IgD-negative memory B cell (primary cell): ENCODE results near the gene CDS1. TPM values are rescaled to one million over a fixed set of nuclear protein-coding genes. Genes with fewer than 3 reads are reported as not detected.
"Not testable (repeated sequence)": the region's sequence is repeated elsewhere in the genome, so short reads cannot be mapped to it uniquely, and the experiment has no call there.

Experiments
- H3K27ac Mint-ChIP-seq, 3 donors: one replicate each; pipeline ENCODE4 v1.8.0; 2020 to 2022; ENCODE audit warnings: mild to moderate bottlenecking in 3 of 3, mixed read lengths in 3 of 3, moderate library complexity in 1 of 3
- H3K27me3 Mint-ChIP-seq: one replicate; pipeline ENCODE4 v1.8.0; 2021; ENCODE audit warnings: mixed read lengths
- H3K36me3 Mint-ChIP-seq: one replicate; pipeline ENCODE4 v1.8.0; 2020; ENCODE audit warnings: mild to moderate bottlenecking, mixed read lengths
- H3K4me1 Mint-ChIP-seq, 3 donors: one replicate each; pipeline ENCODE4 v1.8.0; 2020 to 2022; ENCODE audit warnings: mixed read lengths in 3 of 3, mild to moderate bottlenecking in 1 of 3
- H3K4me3 Mint-ChIP-seq, 4 donors: one replicate each; pipeline ENCODE4 v1.8.0; 2020 to 2022; ENCODE audit warnings: mild to moderate bottlenecking in 4 of 4, mixed read lengths in 4 of 4, moderate library complexity in 3 of 4
- H3K9me3 Mint-ChIP-seq, 3 donors: one replicate each; pipeline ENCODE4 v1.8.0; 2020 to 2021; ENCODE audit warnings: mixed read lengths in 3 of 3, mild to moderate bottlenecking in 1 of 3
- polyA plus RNA-seq: library from polyadenylated mRNA; unstranded; fragments of 300-500 nt; fragmentation: Illumina TruSeq; gene quantifications from one replicate; pipeline ENCODE4 v1.2.3, GENCODE V29; 2021

Gene CDS1
- polyA plus RNA-seq, 1 donor from 2014 or later = not detected

DNA sequence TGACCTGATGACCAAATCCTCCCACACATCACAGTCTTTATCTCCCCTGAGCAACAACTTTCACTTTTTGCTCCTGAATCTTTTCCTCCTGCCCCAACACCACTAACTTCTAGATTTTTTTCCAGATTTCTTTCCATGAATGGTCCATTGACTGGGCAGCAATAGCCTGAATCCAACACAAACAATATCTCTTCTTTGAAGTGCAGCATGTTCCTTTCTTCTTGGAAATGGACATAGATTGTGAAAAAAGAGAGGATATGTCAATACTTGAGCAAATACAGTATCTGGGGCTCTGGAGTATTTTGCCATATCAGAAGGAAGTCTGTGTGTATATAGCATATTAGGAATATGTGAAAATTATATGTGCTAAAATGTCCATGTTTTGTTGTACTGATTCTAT is 55.2 kb downstream of the CDS1 start:
- no peak overlapping the region for H3K4me3 Mint-ChIP-seq
- no peaks in the 10 kb centered on the region for H3K27me3 Mint-ChIP-seq
- no peaks in the 10 kb centered on the region for H3K4me1 Mint-ChIP-seq
- H3K27ac Mint-ChIP-seq = no peak overlapping the region
- peaks cover 0 to 3% (median 3%) of the 10 kb centered on the region in 3 donors for H3K9me3 Mint-ChIP-seq
- H3K36me3 Mint-ChIP-seq = peaks cover 2% of the 10 kb centered on the region

DNA sequence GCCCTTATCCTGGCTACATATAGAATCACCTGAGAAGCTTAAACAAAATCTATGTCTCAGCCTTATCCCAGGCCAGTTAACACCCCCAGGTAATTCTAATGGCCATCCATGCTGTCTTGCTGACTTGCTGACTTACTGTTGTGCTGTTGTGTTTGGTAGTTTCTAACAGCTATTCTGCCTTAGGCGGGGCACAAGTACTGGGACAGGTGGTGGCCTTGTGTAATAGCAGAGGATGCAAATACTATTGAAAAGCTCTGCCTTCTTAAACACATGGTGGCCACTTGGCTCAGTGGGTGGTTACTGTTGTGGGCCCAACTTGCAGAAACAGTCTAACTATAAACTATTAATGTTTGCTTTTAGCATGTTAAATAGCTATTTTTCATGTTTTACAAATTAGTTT is 56.2 kb downstream of the CDS1 start:
- no peaks in the 10 kb centered on the region for H3K4me1 Mint-ChIP-seq
- peaks cover 2% of the 10 kb centered on the region for H3K36me3 Mint-ChIP-seq
- H3K27ac Mint-ChIP-seq = no peak overlapping the region
- peaks cover 0 to 3% (median 3%) of the 10 kb centered on the region in 3 donors for H3K9me3 Mint-ChIP-seq
- no peaks in the 10 kb centered on the region for H3K27me3 Mint-ChIP-seq
- H3K4me3 Mint-ChIP-seq = no peak overlapping the region

DNA sequence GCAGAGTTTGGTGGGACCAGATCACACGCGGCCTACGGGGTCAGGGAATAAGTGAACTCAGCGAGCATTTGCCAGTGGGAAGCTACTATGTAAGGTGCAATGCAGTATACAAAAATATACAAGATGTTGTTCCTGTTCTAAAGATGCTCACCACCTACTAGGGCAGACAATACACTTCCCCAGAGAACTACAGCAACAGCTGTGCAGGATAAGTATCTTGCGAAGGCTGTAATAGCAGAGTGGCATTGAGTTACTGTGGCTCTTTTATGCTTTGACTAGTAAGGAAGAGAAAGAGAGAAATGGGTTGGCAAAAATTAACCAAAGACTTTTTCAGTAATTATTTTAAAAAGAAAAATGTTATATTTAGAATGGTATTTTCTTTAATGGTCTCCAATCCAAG is 61.2 kb downstream of the CDS1 start:
- H3K9me3 Mint-ChIP-seq = no peaks in the 10 kb centered on the region
- H3K27ac Mint-ChIP-seq = no peak overlapping the region
- H3K27me3 Mint-ChIP-seq = no peaks in the 10 kb centered on the region
- H3K4me1 Mint-ChIP-seq = no peaks in the 10 kb centered on the region
- no peaks in the 10 kb centered on the region for H3K36me3 Mint-ChIP-seq
- no peak overlapping the region for H3K4me3 Mint-ChIP-seq

DNA sequence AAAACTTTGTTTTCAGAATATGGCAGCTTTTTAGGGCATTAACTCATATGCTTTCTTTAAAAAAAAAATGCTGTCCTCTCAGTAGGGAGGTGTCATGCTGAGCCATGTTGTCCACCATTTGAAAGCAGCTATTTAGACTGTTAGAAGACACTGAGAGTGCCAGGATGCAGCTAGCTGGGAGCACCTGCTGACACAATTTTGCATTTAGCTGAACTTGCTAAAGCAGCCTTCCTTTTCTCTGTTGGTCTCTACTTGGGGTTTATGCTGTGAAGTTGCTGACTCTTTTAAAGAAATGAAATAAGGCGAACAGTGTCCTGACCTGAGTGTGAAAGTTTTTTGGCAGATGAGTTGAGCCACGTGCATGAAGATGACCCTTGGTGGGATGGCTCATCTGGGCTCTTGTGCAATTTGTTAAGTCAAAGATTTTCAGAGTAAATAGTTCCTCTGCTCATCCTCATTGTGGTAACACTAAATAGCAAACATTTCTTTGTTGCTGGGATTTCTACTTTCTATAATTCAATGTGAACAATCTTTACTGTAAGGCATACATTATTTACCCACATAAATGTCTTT is 64.5 kb downstream of the CDS1 start:
- no peaks in the 10 kb centered on the region for H3K4me1 Mint-ChIP-seq
- H3K27me3 Mint-ChIP-seq = no peaks in the 10 kb centered on the region
- no peaks in the 10 kb centered on the region for H3K36me3 Mint-ChIP-seq
- H3K27ac Mint-ChIP-seq = no peak overlapping the region
- no peak overlapping the region for H3K4me3 Mint-ChIP-seq
- H3K9me3 Mint-ChIP-seq = no peaks in the 10 kb centered on the region

- H3K9me3 Mint-ChIP-seq = no peaks in the 10 kb centered on the region
- H3K27me3 Mint-ChIP-seq = no peaks in the 10 kb centered on the region
- H3K36me3 Mint-ChIP-seq = no peaks in the 10 kb centered on the region
- peak overlapping the region in 1 of 3 donors; percentile 28 for H3K27ac Mint-ChIP-seq
- no peak overlapping the region for H3K4me3 Mint-ChIP-seq
- H3K4me1 Mint-ChIP-seq = no peaks in the 10 kb centered on the region
These were observed 65.3 kb downstream of the CDS1 start for GRCh38 chr4:84648178-84648577.

DNA sequence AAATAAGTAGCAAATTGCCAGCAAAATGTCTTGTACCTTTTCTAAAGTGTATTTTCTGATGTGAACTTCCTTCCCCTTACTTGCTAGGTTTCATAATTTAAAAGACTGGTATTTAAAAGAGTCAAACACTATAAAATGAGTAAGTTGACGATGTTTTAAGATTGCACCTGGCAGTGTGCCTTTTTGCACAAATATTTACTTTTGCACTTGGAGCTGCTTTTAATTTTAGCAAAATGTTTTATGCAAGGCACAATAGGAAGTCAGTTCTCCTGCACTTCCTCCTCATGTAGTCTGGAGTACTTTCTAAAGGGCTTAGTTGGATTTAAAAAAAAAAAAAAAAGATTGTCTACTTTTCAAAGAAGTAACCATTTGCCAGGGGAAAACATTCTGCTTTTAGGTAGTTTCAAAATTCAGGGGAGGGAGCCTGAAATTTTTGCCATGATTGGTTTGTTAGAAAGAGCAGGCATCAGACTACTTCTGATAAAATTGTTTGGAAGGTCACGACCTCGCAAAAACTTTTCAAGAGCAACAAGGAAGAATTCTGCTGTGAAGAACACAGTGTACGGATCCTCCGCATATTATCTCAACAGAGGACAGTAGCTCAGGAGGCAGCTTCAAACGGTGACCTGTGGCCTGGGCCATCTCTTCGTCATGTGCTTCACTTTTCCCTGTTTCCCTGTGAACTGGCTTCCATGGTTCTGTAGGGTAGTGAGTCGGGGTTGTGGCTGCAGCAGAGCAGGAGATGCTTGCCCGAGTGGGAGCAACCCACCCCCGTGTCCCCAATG is 66.1 kb downstream of the CDS1 start:
- Mint-ChIP-seq H3K27me3 (no peaks in the 10 kb centered on the region), H3K4me3 (no peak overlapping the region), H3K4me1 (no peaks in the 10 kb centered on the region), H3K27ac (no peak overlapping the region), H3K9me3 (no peaks in the 10 kb centered on the region), H3K36me3 (no peaks in the 10 kb centered on the region)

- Mint-ChIP-seq H3K27me3 (peaks cover 2% of the 10 kb centered on the region), H3K9me3 (peaks cover 0 to 3% (median under 1%) of the 10 kb centered on the region in 3 donors), H3K36me3 (no peaks in the 10 kb centered on the region), H3K27ac (no peak overlapping the region), H3K4me3 (no peak overlapping the region), H3K4me1 (no peaks in the 10 kb centered on the region)
These were observed 68.6 kb downstream of the CDS1 start for GRCh38 chr4:84651499-84651898.

- Mint-ChIP-seq H3K9me3 (peaks cover 3 to 10% (median 6%) of the 10 kb centered on the region in 3 donors), H3K27ac (no peak overlapping the region), H3K4me1 (no peaks in the 10 kb centered on the region), H3K36me3 (no peaks in the 10 kb centered on the region), H3K27me3 (peaks cover 2% of the 10 kb centered on the region), H3K4me3 (no peak overlapping the region)
These were observed 69.6 kb downstream of the CDS1 start for GRCh38 chr4:84652478-84652877.

DNA sequence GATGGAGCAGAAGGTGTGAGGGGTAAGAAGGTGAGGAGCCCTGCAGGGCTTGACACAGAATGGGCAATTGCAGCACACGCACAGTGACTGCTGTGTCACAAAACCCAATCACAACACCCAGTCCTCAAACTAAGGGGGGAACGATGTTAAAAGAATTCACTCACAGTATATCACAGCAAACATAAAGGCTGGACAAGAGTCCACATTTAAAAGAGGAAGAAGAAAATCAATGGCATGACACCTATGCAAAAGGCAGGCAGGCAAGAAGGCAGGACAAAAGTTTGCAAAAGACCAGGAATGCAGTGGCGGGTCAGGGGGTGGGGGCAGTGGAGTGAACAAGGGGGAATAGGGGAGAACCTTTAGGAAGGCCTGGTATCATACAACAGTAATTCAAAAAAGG is 77.7 kb downstream of the CDS1 start:
- H3K9me3 Mint-ChIP-seq = peaks cover 8 to 10% (median 10%) of the 10 kb centered on the region in 3 donors
- no peaks in the 10 kb centered on the region for H3K36me3 Mint-ChIP-seq
- no peaks in the 10 kb centered on the region for H3K4me1 Mint-ChIP-seq
- no peak overlapping the region for H3K4me3 Mint-ChIP-seq
- no peak overlapping the region for H3K27ac Mint-ChIP-seq
- peaks cover 2% of the 10 kb centered on the region for H3K27me3 Mint-ChIP-seq

DNA sequence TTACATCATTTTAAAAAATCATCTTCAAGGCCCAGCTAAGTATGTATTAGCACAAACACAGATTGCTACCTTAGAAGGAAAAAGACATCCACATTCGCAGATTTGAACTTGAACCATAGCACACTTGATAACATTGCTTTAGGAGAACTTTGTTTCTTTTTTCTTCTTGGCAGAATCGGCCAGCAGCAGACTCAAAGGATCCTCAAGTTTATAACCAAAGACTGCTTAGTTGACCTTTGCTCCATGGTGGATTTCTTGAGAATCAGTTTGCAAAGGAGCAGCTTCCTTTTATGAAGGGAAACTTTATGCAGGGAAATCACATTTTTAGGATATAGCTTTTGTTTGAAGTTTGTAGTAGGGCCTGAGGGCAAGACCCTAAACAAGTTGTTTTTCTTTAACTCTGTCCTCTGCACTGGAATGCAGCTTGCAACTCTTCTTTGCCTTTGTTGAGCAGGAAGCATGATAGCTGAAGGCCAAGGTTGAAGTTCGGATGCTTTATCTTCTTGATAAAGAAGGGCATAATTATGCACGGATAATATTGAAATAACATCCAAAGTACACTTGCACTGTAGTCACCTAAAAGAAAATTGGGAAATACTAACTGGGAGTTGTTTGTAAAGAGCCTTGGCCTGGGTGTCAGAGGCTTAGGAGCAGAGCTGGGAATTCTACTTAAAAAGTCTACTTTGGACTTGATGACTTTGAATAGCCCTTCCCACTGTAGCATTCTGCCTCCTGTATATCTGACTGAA is 78.4 kb downstream of the CDS1 start:
- Mint-ChIP-seq H3K9me3 (peaks cover 9 to 10% (median 9%) of the 10 kb centered on the region in 3 donors), H3K27ac (no peak overlapping the region), H3K4me3 (no peak overlapping the region), H3K36me3 (no peaks in the 10 kb centered on the region), H3K27me3 (no peaks in the 10 kb centered on the region), H3K4me1 (no peaks in the 10 kb centered on the region)

GRCh38 chr4:84664767-84665166 is 81.8 kb downstream of the CDS1 start:
- H3K4me1 Mint-ChIP-seq, H3K27me3 Mint-ChIP-seq, H3K36me3 Mint-ChIP-seq, H3K4me3 Mint-ChIP-seq, H3K9me3 Mint-ChIP-seq, H3K27ac Mint-ChIP-seq: not testable (repeated sequence)

DNA sequence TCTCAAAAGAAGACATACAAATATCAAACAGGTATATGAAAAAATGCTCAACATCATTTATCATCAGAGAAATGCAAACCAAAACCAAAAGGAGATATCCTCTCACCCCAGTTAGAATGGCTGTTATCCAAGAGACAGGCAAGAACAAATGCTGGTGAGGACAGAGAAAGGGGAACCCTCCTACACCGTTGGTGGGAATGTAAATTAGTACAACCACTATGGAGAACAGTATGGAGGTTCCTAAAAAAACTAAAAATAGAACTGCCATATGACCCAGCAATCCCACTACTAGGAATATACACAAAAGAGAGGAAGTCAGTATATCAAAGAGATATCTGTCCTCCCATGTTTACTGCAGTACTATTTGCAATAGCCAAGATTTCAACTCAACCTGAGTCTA is 83.5 kb downstream of the CDS1 start:
- Mint-ChIP-seq H3K27me3 (peaks cover 2% of the 10 kb centered on the region), H3K4me1 (no peaks in the 10 kb centered on the region), H3K9me3 (peaks cover 0 to 5% (median 3%) of the 10 kb centered on the region in 3 donors), H3K36me3 (no peaks in the 10 kb centered on the region), H3K4me3 (no peak overlapping the region), H3K27ac (no peak overlapping the region)

DNA sequence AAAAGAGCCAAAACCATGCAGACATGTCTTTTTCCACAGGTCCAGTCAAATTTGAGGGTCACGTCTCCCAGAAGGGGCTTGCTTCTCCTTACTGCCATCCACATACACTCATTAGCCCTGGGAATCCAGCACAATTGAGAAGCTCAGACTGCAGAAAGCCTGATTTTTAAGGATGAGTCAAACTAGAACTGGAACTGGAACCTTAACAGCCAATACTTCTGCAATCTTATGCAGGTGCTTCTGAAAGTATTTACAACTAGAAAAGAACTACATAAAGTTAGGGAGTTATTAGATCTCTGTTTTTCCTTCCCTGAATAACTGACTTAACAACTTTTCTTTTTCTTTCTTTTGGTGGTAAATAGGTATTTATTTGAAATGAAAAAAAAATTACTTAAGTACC is 86.3 kb downstream of the CDS1 start:
- no peak overlapping the region for H3K27ac Mint-ChIP-seq
- H3K4me3 Mint-ChIP-seq = no peak overlapping the region
- H3K4me1 Mint-ChIP-seq = peaks cover 0 to 1% (median 1%) of the 10 kb centered on the region in 3 donors
- H3K27me3 Mint-ChIP-seq = peaks cover 2% of the 10 kb centered on the region
- H3K36me3 Mint-ChIP-seq = no peaks in the 10 kb centered on the region
- peaks cover 0 to 5% (median 3%) of the 10 kb centered on the region in 3 donors for H3K9me3 Mint-ChIP-seq

GRCh38 chr4:84672177-84672576 is 89.2 kb downstream of the CDS1 start:
- Mint-ChIP-seq H3K9me3 (no peaks in the 10 kb centered on the region), H3K36me3 (no peaks in the 10 kb centered on the region), H3K4me1 (peaks cover 0 to 1% (median 1%) of the 10 kb centered on the region in 3 donors), H3K27me3 (peaks cover 2% of the 10 kb centered on the region), H3K27ac (no peak overlapping the region), H3K4me3 (no peak overlapping the region)

DNA sequence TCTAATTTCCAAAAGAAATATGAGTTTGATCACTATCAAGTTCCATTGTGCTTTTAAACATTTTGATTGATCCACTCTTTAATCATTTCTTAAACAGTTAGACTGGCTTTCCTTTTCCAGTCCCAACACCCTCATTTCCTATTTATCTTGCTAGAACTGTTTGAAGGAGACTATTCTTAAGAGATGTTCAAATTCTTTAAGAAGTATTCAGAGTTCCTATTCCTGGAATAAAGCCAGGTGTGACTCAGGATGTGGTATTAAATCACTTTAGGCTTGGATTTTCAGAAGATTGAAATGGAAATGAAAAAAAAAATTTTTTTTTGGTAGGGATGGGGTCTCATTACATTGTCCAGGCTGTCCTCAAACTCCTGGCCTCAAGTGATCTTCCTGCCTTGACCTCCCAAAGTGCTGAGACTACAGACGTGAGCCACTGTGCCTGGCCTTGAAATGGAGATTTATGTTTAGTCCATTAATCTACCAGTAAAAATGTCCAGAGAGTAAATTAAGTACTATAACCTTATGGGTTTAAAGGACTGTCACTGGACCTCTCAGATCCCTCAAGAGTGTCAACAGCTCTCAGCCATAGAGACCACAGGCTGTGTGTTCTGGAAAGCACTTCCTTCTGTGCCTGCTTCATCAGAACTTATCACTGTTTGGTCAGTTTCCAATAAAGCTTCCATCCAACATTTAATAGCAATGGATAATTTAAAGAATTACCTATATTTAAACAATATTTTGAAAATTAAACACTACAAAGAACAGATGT is 90.7 kb downstream of the CDS1 start:
- Mint-ChIP-seq H3K36me3 (no peaks in the 10 kb centered on the region), H3K4me1 (peaks cover 0 to 1% (median 1%) of the 10 kb centered on the region in 3 donors), H3K9me3 (no peaks in the 10 kb centered on the region), H3K4me3 (no peak overlapping the region), H3K27ac (no peak overlapping the region), H3K27me3 (no peaks in the 10 kb centered on the region)
